Activated gamma-delta T cell treated with anti-CD3 and anti-CD28 coated beads, Interleukin-2, amount 50 U/mL, for 16 hours (primary cell): ENCODE results near the gene GP1BB.

Experiments used
- DNase-seq: peaks from one replicate; pipeline ENCODE4 v3.0.0-alpha.2; 2020; ENCODE audit warnings: low read depth

Gene GP1BB

DNA sequence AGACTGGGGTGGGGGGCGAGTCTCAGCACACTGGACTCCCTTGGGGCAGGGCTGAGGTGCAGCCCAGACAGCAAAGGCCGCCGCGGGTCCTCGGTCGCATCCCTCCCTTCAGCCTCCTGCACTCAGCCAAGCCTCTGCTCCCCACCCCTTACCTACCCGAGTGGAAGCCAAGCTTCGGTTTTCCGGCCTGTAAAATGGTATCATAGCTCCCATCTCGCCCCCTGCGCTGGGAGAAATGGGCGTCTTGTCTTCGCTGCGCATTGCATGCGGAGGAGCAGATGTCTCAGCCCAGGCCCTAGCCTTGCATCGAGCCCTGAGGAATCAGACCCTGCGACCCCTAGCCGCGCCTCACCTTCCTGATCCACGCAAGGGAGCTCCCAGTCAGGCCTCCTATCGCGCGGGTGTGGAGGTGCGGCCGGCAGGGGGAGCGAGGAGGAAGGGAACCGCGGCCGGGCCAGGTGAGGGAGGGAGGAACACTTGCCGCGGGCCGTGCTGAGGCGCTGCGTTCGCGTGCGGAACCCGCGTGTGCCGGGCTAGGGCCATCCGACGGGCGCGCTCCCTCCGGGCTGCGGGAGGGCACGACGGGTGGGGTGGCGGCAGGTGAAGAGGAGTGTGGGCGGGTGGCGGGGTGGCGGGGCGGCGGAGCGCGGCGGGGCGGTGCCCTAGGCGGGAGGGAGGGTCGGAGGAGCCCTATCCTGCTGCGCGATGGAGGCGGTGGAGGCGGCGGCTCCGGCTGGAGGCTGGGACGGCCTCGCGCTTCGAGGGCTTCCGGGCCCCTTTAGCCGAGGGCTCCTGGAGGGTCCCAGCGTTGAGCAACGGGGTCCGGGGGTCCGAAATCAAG lies 33.2 kb downstream of the GP1BB start:
- peak; percentile 28 for DNase-seq

DNA sequence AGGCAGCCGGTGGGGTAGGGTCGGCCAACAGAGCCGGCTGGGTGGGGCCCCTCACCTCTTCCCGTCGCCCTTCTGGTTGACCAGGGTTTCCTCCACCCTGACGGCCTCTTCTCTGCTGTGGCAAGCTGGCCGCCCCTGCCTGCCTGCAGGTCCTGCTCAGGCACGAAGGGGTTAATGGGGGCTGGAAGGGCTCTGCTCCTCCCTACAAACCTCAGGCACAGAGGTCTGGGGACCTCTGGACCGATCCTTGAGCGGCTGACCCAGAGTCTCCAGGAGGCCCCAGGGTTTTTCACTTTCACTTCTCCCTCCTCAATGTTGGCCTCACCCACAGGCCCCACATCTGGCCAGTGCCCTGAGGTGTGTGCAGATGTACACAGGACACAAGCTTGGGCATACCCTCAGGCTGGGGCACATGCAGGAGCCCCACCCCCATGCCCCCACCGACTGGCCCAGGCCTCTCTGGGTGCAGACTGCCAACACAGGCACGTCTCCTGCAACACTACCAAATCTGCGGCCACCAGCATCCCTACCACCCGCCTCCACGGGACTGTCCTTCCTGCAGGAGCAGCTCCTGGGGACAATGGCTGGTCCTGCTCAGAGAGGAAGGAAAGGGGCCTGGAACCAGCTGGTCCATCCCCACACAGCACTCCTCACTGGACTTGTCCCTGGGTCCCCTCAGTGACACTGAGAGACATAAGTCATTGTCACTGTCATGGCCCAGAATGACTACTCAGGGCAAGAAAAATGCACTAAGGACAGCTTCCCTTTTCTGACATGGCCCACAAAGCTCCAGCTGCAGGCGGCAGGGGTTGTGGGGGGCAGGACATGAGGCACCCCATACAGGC lies 34.0 kb downstream of the GP1BB start:
- no peak for DNase-seq

DNA sequence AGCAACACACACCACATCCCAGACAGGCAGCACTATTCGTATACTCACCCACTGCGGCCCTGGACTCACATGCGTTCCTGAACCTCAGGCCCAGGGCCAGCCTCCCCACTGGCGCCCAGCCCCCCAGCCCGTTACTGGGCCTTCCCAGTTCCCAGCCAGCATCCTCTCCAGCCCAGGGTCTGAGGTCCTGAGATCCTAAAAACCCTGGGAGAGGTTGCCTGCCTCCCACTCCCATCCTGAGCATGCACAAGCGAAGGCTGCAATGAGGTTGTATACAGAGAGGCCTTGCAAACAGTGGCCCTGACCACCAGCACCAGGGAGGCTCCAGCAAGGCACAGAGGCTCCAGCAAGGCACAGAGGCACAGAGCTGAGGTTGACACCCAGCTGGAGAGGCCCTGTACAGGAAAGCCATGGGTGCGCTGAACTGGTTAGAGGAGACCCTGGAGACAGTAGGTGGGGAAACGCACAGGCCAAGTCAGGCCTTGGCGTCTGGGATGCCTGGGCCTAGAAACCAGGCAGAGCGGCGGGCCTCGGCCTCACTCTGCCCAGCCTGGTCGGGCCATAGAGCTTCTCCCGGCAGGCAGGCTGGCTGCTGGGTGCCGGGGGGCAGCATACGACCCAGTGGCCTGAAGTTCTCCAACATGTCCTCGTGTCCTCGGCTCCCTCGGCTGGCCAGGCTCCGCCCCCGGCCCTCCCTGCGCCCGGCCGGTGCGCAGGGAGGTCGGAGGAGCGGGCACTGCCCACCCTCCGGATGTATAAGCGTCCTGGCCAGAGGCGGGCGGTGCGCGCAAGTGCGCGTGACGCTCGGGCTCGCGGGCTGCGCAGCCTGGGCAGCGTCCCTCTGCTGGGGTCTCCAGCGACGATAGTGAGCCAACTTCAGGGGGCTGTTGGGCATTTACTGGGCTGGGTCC lies 34.9 kb downstream of the GP1BB start:
- DNase-seq, result no peak

DNA sequence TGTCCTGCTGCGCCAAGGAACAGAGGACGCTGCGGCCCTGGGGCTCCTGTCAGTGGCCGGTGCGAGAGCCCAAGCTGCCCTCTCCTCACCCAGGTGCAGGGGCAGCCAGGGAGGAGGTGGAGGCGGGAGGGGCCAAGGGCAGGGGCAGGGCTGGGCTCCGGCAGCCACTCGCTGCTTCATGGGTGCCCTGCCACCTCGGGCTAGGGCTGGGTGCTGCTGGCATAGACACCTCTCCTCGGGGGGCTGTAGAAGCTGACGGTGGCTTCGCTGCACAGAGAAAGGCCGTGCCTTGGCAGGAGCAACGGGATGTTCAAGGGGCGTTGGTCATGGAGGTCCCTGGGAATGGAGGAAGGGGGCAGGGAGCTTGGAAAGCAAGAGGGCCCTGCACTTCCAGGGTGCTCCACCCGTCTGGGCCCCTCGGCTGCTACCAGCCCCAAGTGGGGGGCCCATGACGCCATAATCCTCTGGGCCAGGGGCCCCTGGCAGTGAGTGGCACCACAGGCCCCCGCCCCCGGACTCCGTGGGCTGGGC lies 35.6 kb downstream of the GP1BB start:
- DNase-seq, result no peak

DNA sequence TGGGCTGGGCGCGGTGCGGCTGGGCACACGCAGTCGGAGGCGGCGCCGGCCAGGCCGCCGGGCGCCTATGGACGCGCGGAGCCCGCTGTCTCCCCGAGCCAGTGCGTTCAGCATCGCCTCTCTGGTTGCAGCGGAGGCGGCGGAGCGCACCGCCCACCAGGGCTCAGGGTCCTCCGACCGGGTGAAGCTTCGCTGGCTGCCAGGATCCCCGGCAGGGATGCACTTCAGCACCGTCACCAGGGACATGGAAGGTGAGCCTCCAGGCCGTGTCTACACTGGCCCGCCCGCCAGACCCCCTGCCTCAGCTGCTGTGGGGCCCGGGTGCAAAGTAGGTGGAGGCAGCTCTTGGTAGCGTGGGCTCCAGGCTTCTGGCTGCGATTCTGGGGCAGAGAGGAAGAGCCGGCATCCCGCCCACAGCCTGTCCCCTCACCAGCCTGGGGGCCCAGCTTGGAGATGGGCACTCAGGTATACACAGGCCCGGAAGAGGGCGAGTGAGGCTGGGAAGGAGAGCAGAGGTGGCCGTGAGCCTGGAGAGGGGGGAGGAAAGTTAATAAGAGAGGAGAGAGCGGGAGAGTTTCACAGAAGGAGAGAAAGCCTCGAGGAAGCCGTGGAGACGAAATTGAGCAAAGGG lies 36.2 kb downstream of the GP1BB start:
- no peak for DNase-seq

DNA sequence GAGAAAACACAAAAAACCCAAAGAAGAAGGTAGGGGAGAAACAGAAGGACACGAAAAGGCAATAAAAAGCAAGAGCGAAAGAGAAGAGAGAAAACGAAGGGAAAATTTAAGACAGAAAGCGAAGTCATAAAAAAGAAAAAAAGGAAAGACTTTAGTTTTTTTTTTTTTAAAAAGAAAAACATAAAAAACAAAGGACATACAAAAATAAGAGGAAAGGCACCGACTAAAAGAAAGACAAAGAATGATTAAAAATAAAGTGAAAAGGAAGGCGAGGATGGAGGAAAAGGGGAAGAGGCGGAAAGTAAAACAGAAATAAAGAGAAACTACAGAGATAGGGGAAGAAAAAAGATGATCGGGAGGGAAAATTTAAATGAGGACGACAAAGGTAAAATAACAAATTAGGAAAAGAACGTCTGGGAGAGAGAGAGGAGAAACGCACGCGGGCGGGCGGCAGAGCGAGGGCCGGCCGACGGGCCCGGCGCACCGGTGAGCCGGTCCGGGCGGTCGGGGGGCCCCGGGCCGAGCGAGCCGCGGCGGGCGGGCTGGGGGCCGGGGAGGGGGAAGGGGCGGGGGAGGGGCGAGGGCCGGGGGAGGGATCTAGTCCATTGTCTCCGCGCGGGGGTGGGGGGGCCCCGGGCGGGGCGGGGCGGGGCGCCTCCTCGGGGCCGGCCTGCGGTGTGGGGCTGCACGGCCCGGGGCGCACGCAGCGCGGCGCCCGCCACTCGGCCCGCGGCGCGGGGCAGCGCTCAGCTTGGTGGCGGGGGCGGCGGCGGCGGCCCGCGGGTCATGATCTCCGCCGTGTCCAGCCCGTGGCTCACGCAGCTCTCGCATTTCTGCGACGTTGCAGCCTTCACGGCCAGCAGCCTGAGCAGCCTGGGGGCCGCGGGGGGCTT lies 37.0 kb downstream of the GP1BB start, which contains the start of gene TBX1:
Gene TBX1 (plus strand): TSS at position 721 of the 893 bp plus-strand sequence. CDS start 66 bp downstream, at position 787.
- DNase-seq, result no peak

DNA sequence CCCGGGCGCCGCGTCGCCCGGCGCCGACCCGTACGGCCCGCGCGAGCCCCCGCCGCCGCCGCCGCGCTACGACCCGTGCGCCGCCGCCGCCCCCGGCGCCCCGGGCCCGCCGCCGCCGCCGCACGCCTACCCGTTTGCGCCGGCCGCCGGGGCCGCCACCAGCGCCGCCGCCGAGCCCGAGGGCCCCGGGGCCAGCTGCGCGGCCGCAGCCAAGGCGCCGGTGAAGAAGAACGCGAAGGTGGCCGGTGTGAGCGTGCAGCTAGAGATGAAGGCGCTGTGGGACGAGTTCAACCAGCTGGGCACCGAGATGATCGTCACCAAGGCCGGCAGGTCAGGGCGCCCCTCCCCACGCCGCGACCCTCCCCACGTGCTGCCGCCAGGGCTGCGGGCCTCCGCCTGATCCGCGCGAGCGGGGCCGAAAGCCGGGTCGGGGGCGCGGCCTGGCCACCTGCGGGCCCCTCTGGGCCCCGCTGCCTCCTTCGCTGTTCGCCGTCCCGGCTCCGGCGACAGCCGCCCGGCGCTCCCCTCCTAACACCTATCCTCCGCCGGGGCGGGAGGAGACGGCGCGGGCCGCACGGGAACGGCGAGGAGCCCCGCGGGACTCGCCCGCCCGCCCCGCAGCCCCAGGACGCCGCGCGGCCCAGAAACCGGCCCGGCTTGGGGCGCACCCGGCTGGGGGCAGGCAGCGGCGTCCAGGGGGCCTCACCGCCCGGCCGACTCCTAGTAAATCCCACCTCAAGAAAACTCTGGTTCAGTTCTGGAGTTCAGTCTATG lies 37.8 kb downstream of the GP1BB start:
- DNase-seq, result no peak

DNA sequence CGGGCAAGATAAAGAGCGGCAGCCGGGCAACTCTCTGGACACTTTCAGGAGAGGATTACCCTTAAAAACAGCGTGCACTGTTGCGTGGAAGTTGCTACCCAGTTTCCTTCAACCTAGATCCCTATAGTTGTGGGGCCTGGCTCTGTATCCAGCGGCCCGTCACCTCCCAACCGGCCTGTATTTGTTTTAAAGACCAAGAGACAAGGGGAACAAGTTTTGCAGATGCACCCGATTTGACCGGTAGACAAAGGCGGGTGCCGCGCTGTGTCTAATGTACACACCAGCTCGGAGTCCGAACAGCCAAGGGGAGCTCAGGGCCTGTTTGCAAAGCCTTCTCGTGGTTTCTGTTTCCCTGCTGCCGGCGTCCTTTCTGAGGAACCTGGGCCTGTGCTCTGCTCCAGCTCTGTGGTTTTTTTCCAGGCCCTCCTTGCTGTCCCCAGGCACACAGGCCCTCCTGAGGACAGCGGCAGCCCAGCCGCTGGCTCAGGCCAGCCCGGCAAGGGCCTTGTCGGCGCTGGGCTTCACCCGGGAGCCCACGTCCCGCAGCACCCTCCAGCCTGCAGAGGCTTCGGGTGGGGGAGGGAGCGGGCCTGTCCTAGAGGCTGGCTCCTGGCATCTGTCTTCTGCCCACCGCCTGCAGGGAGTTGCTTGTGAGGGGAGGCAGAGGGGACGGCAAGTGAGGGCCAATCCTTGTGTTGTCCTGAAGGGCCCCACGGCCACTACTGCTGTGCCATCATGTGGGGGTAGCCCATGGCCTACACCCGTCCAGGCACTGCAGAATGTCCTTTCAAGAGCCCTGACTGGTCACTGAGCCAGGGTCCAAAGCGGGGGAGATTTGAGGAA lies 38.6 kb downstream of the GP1BB start:
- no peak for DNase-seq

DNA sequence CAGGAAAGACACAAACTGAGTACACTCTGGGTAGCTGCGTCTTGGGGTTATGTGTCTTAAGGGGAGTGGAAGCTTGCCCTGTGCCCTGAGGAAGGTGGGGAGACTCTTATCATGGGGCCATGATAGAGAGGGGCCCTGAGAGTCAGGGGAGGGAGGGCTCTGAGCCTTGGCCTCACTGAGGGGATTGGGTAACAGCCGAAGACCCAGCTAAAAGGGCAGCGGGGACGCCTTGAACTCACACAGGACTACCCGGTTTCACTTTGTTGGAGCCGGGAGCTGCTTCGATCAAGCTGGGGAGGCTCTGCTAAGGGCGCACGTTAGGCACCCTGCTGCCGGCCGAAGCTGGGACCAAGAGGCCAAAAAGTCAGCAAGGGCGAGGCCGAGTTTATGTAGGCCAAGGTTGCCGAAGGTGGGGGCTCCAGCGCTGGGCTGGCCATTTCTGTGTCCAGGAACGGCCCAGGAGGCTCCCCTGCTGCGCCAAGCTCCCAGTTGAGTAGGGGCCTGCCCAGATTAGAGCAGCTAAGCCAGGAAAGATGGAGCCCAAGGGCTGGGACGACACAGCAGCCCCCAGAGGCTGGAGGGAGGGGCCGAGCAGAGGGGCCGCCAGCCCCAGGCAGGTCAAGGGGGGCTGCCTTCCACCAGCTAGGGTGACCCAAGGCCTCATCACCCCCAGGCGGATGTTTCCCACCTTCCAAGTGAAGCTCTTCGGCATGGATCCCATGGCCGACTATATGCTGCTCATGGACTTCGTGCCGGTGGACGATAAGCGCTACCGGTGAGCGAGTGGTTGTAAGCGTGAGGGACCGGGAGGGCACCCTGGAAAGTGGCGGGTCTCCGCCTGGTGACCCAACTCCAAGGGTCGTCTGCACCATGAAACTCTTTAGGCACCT lies 39.5 kb downstream of the GP1BB start:
- DNase-seq, result no peak

DNA sequence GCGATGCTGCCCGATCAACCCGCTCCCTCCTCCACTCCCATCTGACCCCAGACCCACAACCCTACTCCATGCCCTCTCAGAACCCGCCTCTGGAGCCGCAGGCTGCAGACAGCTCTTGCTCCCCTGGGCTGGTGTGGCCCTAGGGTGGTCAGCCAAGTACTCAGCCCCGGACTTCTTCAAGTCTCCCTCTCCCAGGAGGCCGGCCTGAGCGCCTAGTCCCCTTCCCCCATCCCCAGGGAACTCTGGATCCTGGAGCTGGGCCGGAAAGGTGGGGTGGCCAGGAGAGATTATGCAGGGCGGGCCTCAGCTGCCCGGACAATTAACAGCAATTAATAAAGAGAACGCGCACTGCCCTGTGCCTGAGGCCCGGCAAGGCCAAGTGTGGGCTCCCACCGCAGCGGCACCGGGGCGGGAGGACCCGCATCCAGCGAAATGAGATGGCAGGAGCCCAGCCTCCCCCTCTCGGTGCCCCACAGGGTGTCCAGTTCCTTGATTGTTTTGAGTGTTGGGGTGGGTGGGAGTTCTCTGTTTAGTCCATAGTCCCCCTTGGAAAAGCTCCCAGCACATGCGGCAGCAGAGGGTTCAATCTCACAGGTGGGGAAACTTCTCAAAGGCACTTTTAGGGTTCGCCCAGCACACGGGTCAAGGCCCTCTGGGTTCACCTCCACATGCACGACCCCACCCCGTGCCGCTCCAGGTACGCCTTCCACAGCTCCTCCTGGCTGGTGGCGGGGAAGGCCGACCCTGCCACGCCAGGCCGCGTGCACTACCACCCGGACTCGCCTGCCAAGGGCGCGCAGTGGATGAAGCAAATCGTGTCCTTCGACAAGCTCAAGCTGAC lies 40.3 kb downstream of the GP1BB start:
- DNase-seq, result no peak

DNA sequence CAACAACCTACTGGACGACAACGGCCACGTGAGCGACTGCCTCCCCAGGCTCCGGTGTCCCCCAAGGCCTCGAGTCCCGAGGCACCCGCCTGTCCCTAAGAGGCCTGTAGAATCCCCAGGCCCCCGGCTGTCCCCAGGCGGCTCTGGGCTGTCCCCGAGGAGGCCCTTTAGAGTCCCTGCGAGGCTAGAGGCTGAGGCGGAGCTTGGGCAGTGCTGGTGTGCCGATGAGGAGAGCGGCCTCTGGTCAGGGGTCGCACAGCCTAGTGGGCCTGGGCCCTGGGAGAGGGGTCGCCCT lies 40.9 kb downstream of the GP1BB start:
- DNase-seq, result no peak

DNA sequence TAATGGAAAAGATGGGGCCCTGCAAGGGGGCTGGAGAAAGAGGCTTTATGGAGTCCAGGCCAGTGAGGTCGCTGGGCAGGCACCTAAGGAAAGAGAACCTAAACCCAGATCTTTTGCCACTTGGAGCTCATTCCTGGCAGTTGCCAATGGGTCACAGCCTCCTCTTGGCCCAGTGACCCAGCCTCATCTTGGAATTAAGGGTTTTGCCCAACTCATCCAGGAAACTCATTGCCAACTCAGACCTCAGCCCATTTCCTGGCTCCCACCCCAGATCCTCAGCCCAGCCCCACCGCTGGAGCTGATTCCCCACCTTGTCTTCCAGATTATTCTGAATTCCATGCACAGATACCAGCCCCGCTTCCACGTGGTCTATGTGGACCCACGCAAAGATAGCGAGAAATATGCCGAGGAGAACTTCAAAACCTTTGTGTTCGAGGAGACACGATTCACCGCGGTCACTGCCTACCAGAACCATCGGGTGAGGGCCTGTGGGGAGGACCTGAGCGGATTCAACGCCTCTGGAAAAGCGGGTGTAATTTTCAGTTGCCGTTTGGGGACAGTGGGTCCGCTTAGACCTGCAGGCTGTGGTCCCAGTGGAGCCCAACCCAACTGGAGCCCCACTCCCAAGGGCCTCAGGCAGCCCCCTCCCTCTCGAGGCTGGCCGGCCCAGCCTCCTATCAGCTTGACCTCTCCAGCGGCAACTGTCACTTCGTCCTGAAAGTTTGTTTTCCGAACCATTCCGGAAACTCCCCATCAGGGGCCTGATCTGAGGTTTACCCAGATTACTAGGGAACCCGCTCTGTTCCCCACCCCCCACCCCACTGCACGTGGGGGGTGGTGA lies 41.5 kb downstream of the GP1BB start:
- no peak for DNase-seq

DNA sequence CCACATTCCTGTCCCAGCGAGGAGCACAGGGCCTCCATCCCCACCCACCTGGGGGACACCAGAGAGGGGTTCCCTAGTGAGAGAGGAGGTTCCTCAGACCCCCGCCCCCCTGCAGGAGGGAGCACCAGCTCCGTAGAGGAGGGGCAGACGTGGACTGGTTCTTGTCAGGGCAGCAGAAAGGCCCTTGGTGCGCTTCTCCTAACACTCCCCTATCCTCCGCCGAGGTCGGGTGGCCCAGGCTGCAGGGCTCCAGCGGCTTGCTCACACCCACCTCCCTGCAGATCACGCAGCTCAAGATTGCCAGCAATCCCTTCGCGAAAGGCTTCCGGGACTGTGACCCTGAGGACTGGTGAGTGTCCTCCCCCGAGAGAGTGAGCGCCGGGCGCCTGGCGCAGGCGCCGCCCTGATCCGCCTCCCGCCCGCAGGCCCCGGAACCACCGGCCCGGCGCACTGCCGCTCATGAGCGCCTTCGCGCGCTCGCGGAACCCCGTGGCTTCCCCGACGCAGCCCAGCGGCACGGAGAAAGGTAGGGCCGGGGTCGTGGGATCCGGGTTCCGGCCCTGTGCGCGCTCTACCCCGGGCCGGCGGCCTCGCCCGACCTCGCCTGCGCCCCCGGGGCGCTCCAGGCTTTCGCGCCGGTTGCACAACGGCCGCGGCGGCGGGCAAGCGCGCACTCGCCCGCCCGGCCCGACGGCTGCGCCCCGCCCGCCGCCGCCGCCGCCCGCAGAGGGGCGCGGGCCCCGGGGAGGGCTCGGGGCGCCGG lies 42.3 kb downstream of the GP1BB start:
- DNase-seq, result no peak

DNA sequence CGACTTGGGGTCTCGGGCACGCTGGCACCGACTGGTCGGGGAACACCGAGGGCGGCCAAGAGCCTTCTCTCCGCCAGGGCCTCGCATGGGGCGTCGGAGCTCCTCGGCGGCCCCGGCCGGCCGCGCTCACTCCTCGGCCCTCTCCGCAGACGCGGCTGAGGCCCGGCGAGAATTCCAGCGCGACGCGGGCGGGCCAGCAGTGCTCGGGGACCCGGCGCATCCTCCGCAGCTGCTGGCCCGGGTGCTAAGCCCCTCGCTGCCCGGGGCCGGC lies 42.8 kb downstream of the GP1BB start:
- DNase-seq, result no peak
